Measurements from ENCODE around the gene LENG8. TPM values are rescaled to one million over a fixed set of nuclear protein-coding genes. Genes with fewer than 3 reads are reported as not detected.
A peak's percentile ranks its signal among the peaks of the same experiment; 100 is the strongest.

Gene LENG8
- total RNA-seq, 3 donors from 2014 or later, result 157 to 214 (median 199) TPM

DNA sequence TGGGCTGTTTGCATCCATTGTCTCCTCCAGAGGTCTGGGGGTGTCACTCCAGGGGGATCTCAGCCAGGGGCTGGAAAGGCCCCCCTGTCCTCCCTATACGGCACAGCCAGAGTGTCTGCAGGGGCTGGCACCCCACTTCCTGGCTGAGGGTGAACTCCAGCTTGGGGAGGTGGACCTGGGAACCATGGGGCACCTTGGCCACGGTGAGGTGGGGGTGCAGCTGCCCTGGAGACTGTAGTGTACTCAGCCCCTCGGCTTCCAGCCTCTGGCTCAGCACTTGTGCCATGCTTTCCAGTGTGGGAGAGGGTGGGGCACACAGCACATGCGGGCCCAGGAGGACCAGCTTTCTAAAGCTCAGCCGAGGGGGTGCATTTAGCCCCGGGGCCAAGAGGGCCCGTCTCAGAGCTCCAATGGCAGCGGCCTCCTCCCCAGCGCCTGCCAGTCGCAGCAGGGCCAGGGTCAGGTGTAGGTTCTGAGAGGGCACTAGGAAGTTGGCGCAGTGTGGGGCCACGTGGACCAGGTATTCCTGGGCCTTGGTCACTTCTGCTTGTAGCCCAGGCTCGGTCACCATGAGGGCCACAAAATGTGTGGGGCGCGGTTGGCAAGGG, 13.2 kb downstream of the LENG8 start:
- ATAC-seq, result no peak
- Histone ChIP-seq H3K9me3 (no peaks in the 10 kb centered on the region), H3K36me3 (ENCODE audit: low read depth) (peaks cover 9% of the 10 kb centered on the region), H3K4me1 (ENCODE audit: low read depth) (peaks cover 49% of the 10 kb centered on the region), H3K4me3 (no peak overlapping the region)
- DNase-seq, result peak; percentile 58 to 74 (median 64)
- intact Hi-C loops (cut with DNase I, micrococcal nuclease), result no loop called here
- TF ChIP-seq, protein P1, sequence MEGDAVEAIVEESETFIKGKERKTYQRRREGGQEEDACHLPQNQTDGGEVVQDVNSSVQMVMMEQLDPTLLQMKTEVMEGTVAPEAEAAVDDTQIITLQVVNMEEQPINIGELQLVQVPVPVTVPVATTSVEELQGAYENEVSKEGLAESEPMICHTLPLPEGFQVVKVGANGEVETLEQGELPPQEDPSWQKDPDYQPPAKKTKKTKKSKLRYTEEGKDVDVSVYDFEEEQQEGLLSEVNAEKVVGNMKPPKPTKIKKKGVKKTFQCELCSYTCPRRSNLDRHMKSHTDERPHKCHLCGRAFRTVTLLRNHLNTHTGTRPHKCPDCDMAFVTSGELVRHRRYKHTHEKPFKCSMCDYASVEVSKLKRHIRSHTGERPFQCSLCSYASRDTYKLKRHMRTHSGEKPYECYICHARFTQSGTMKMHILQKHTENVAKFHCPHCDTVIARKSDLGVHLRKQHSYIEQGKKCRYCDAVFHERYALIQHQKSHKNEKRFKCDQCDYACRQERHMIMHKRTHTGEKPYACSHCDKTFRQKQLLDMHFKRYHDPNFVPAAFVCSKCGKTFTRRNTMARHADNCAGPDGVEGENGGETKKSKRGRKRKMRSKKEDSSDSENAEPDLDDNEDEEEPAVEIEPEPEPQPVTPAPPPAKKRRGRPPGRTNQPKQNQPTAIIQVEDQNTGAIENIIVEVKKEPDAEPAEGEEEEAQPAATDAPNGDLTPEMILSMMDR (IDR thresholded peaks at IDR 0.05), result no peak

DNA sequence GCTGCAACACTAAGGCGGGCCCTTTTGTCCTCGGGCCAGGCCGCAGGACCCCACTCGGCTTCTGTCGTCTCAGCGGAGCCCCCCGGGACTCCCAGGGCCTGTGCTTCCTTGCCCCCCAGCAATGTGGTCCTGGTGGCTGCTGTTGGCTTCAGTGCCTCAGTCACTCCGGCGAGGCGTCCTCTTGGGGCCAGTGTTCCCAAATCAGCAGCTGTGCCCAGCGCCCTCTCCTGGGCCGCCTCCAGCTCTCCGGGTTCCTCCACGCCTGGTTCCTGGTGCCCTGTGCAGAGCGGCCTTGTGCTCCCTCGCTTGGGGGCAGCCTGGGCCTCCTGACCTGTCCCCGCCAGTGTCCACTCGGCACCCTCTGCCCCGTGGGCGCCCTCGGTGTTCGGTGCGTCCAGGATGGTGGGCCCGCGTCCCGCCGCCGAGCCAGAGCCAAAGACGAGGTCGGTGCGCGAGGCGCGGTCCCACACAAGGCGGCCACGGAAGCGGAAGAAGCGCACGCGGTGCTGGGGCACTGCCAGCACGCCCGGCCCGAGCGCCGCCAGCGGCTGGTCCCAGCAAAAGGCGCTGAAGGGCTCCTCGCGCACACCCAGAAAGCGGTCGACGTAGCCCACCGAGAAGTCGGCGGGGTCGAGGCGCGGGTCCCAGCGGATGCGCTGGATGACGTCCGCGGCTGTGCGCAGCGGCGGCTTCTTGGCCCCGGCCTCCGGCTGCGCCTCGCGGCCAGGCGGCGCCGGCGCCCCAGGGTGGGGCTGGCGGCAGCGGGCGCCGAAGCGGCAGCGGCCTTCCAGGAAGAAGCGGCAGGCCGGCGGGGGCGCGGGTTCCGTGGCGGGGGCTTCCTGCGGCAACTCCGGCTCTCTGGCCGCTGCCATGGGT, 13.9 kb downstream of the LENG8 start:
- peaks cover 54% of the 10 kb centered on the region for H3K4me1 ChIP-seq (ENCODE audit: low read depth)
- peak; percentile 80 to 85 (median 85) for DNase-seq
- H3K9me3 ChIP-seq, result no peaks in the 10 kb centered on the region
- peak; percentile 21 for ATAC-seq
- peaks cover 3% of the 10 kb centered on the region for H3K36me3 ChIP-seq (ENCODE audit: low read depth)
- peak overlapping the region; percentile 38 for H3K4me3 ChIP-seq
- intact Hi-C loops (cut with DNase I, micrococcal nuclease), result no loop called here
- TF ChIP-seq, protein P1 (IDR thresholded peaks at IDR 0.05), result peak; percentile 14

DNA sequence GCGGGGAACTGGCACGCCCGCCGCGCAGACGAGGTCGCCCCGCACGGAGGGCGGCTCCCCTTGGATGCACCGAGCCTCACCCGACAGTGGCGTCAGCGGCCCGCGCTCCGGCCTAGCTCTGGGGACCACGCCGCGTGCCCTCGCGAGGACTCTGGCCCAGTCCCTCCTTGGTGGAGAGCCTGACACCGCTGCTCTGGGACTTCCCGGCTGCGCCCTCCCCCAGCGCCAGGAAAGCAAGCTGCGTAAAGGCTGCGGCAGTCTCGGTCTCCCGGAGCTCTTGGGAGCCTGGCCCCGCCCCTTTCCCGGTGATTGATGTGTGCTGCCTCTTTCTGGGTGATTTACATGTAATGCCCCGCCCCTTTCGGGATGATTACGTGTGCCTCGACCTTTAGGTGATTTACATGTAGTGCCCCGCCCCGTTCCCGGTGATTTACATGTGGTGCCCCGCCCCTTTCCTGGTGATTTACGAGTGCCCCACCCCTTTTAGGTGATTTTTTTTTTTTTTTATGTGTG, 14.6 kb downstream of the LENG8 start, which contains the start of gene LENG9:
LENG9 (minus strand) TSS at position 248 of the 513 bp plus-strand sequence. CDS start 252 bp downstream, outside the sequence.
- peaks cover 2% of the 10 kb centered on the region for H3K36me3 ChIP-seq (ENCODE audit: low read depth)
- DNase-seq (peak; percentile 98 to 100 (median 99)), ATAC-seq (peak; percentile 68)
- intact Hi-C loops (cut with DNase I, micrococcal nuclease), result no loop called here
- peak within 1 kb of the TSS; percentile 38 for H3K4me3 ChIP-seq
- H3K9me3 ChIP-seq, result no peaks in the 10 kb centered on the region
- TF ChIP-seq, protein P1 (IDR thresholded peaks at IDR 0.05), result no peak
- H3K4me1 ChIP-seq (ENCODE audit: low read depth), result peaks cover 54% of the 10 kb centered on the region

DNA sequence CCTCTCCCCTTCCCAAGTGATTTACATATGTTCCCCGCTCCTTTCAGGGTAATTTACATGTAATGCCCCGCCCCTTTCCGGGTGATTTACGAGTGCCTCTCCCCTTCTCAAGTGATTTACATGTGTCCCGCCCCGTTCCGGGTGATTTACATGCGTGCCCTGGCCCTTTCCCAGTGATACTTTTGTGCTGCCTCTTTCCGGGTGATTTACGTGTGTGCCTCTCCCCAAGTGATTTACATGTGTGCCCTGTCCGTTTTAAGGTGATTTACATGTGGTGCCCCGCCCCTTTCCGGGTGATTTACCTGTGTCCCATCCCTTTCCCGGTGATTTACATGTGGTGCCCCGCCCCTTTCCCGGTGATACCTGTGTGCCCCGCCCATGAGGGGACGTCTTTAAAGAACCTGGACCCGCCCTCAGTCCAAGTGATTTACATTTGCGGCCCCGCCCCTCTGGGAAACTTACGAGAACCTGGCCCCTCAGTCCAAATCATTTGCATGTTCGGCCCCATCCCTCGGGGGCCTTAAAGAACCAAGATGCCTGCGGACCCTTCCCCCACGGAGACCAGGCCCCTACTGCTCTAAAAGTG, 15.1 kb downstream of the LENG8 start:
- Histone ChIP-seq H3K36me3 (ENCODE audit: low read depth) (peaks cover 2% of the 10 kb centered on the region), H3K9me3 (no peaks in the 10 kb centered on the region), H3K4me1 (ENCODE audit: low read depth) (peaks cover 57% of the 10 kb centered on the region), H3K4me3 (peak overlapping the region; percentile 10)
- intact Hi-C loops (cut with DNase I, micrococcal nuclease), result no loop called here
- DNase-seq (peak; percentile 94 to 99 (median 98)), ATAC-seq (peak; percentile 64)
- TF ChIP-seq, protein P1 (IDR thresholded peaks at IDR 0.05), result no peak

DNA sequence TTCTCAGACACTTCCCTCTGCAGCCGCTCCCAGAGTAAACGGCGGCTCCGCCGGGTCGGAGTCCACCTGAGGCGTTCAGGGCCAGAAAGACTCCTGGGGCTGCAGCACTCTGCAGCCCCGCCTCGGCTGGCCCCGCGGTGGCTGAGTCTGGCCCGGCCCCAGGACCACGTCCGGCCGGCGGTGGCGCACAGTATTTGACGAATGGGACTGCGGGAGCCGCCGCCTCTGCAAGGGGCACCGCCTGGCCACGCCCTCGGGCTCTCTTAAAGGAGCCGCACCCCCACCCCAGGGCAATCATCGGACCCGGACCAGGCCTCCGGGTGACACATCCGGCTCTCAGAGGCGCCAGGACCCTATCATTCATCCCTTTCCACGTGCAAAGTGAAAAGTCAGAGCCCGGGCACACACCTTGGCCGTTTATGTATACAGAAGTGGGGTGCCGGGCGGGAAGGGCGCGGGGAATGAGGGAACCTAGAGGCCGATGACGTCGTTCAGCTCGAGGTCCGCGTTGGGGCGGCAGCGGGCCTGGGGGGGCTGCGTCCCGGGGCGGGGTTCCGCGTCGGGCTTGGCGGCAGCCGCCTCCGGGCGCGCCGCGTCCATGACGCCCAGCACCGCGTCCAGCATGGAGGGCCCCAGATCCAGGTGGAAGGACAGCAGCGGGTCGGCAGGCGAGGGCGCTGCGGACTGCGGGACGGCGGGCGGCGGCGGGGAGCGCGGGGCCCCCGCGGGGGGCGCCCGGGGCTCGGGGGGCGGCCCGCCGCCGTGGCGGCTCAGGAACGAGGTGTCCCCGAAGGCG, 15.8 kb downstream of the LENG8 start:
- TF ChIP-seq, protein P1 (IDR thresholded peaks at IDR 0.05), result peak; percentile 19
- Histone ChIP-seq H3K9me3 (no peaks in the 10 kb centered on the region), H3K4me3 (peak overlapping the region; percentile 10), H3K4me1 (ENCODE audit: low read depth) (peaks cover 62% of the 10 kb centered on the region), H3K36me3 (ENCODE audit: low read depth) (peaks cover 2% of the 10 kb centered on the region)
- DNase-seq (peak; percentile 96 to 97 (median 97)), ATAC-seq (peak; percentile 59)
- intact Hi-C loops (cut with DNase I, micrococcal nuclease), result no loop called here
